ENCODE data around the gene PAF1.

The PAF1 gene

GRCh38 chr19:39405261-39405957 lies 14.5 kb upstream of the PAF1 start:
- peak; percentile 48 for DNase-seq

- peak; percentile 99 for DNase-seq
Measured at GRCh38 chr19:39403331-39404312, 12.7 kb upstream of the PAF1 start.

GRCh38 chr19:39402346-39403300 lies 11.7 kb upstream of the PAF1 start:
- DNase-seq = peak; percentile 92

- no peak for DNase-seq
Measured at GRCh38 chr19:39401549-39402345, 10.8 kb upstream of the PAF1 start.

- peak; percentile 51 for DNase-seq
Measured at GRCh38 chr19:39401070-39401548, 10.2 kb upstream of the PAF1 start.

GRCh38 chr19:39400061-39400460 lies 9.2 kb upstream of the PAF1 start:
- DNase-seq = no peak

GRCh38 chr19:39399668-39400050 lies 8.8 kb upstream of the PAF1 start:
- peak; percentile 40 for DNase-seq

GRCh38 chr19:39398297-39398864 lies 7.5 kb upstream of the PAF1 start:
- peak; percentile 44 for DNase-seq

GRCh38 chr19:39397360-39398296 lies 6.7 kb upstream of the PAF1 start:
- peak; percentile 100 for DNase-seq

GRCh38 chr19:39390451-39390750 lies 505 bp downstream of the PAF1 start:
- DNase-seq = no peak

GRCh38 chr19:39389631-39390414 lies 1.1 kb downstream of the PAF1 start:
- no peak for DNase-seq

GRCh38 chr19:39388657-39389056 lies 2.2 kb downstream of the PAF1 start:
- DNase-seq = no peak

GRCh38 chr19:39386557-39386956 lies 4.3 kb downstream of the PAF1 start:
- DNase-seq = no peak

GRCh38 chr19:39385629-39386411 lies 5.1 kb downstream of the PAF1 start:
- DNase-seq = no peak

- DNase-seq = no peak
Measured at GRCh38 chr19:39384839-39385568, 5.9 kb downstream of the PAF1 start.

- no peak for DNase-seq
Measured at GRCh38 chr19:39382991-39383828, 7.7 kb downstream of the PAF1 start.
